ENCODE results near the gene SHROOM2. TPM values are rescaled to one million over a fixed set of nuclear protein-coding genes. Genes with fewer than 3 reads are reported as not detected.

The SHROOM2 gene
- total RNA-seq, 1 experiment from 2014 or later = 13.9 TPM

DNA sequence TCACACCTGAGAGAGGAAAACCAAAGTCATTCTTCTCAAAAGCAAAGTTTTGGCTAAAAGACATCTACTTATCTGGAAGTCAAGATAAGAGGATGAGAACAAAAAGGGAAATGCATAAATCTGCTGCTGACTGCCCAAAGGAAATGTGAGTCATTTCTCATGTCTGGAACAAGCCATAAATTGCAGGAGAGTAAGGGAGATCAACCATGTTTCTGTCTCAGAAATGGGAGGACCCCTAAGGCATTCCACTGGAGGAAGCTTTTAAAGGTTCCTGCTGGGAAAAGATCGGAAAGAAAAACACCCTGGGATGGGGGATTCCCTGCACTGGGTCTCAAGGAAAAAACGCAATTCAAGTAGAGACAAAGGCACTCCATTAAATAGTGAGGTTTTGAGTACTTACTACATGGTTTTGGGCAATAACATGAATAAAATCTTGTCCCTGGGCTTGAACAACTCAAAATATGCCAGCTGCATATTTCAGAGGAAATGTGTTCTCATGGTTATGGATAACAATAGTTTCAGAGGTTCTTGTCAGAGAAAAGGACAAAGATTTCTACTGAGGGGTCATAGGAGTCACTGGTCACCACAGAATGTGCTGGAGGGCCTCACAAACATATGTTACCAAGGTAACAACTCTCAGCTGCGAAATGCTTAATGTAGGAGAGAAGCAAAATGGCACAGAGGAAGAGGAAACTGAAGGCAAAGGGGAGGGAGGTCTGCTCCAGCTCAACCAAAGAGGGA is 39.9 kb upstream of the SHROOM2 start:
- no peaks in the 10 kb centered on the region for H3K27me3 Mint-ChIP-seq (ENCODE audit: low read depth)
- no peak overlapping the region for H4K91ac ChIP-seq (ENCODE audit: insufficient read length, low read depth, low read length)
- no peak overlapping the region for H3K9ac ChIP-seq (ENCODE audit: extremely low read depth, insufficient read length, low read length)
- no peak overlapping the region for H4K5ac ChIP-seq (ENCODE audit: insufficient read length, low read depth, low read length)
- no peak overlapping the region for H2BK12ac ChIP-seq (ENCODE audit: insufficient read length, low read depth, low read length)
- no peaks in the 10 kb centered on the region for H3K9me3 ChIP-seq (ENCODE audit: control insufficient read depth, low read depth, low read length)
- H3K18ac ChIP-seq (ENCODE audit: insufficient read length, low read depth, low read length) = peak overlapping the region; percentile 48
- peaks cover 9 to 34% of the 10 kb centered on the region in 2 experiments for H3K9me3 Mint-ChIP-seq
- no peak overlapping the region for H3K4ac ChIP-seq (ENCODE audit: low read depth, low read length)
- no peaks in the 10 kb centered on the region for H3K27me3 ChIP-seq (ENCODE audit: insufficient read depth, low read length)
- peaks cover 12 to 25% (median 18%) of the 10 kb centered on the region in 3 experiments for H3K36me3 Mint-ChIP-seq (ENCODE audit: insufficient read depth in 1 of 3, low read depth in 3 of 3)
- peak overlapping the region in 1 of 3 experiments; percentile 71; a peak in 2 of 7 replicates for H3K27ac Mint-ChIP-seq
- no peak overlapping the region for H3K4me2 ChIP-seq (ENCODE audit: insufficient read depth, insufficient read length, low read length)
- H2BK5ac ChIP-seq (ENCODE audit: insufficient read length, low read length) = no peak overlapping the region
- no peak overlapping the region for H3K14ac ChIP-seq (ENCODE audit: insufficient read depth, low read length)
- H3K56ac ChIP-seq (ENCODE audit: insufficient read length, low read depth, low read length) = no peak overlapping the region
- peak overlapping the region; percentile 44 for H2BK120ac ChIP-seq (ENCODE audit: low read depth, low read length, poor library complexity, severe bottlenecking)
- no peaks in the 10 kb centered on the region for H3K23me2 ChIP-seq (ENCODE audit: insufficient read length, low read depth, low read length, poor library complexity, severe bottlenecking)
- H2BK15ac ChIP-seq (ENCODE audit: low read depth, low read length) = no peak overlapping the region
- no peaks in the 10 kb centered on the region for H4K20me1 ChIP-seq (ENCODE audit: control insufficient read depth, insufficient read depth, insufficient read length)
- TF ChIP-seq, protein P1, sequence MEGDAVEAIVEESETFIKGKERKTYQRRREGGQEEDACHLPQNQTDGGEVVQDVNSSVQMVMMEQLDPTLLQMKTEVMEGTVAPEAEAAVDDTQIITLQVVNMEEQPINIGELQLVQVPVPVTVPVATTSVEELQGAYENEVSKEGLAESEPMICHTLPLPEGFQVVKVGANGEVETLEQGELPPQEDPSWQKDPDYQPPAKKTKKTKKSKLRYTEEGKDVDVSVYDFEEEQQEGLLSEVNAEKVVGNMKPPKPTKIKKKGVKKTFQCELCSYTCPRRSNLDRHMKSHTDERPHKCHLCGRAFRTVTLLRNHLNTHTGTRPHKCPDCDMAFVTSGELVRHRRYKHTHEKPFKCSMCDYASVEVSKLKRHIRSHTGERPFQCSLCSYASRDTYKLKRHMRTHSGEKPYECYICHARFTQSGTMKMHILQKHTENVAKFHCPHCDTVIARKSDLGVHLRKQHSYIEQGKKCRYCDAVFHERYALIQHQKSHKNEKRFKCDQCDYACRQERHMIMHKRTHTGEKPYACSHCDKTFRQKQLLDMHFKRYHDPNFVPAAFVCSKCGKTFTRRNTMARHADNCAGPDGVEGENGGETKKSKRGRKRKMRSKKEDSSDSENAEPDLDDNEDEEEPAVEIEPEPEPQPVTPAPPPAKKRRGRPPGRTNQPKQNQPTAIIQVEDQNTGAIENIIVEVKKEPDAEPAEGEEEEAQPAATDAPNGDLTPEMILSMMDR (conservative IDR thresholded peaks at IDR 0.05) = no peak
- H2BK20ac ChIP-seq (ENCODE audit: low read depth, low read length, poor library complexity, severe bottlenecking) = no peak overlapping the region
- peaks cover 9 to 11% of the 10 kb centered on the region in 2 experiments for H3K4me1 Mint-ChIP-seq
- H3K4me1 ChIP-seq (ENCODE audit: insufficient read depth, low read length) = 0 out of 2 replicates have a peak, but pooled peaks cover 2% of the 10 kb centered on the region
- no peak overlapping the region for H3T11ph ChIP-seq (ENCODE audit: low read length)
- no CpG with 5 or more reads among the region's 3 CpGs for whole genome bisulfite sequencing (ENCODE audit: extremely low coverage, insufficient read length, low lambda C conversion rate)
- no peak overlapping the region for H2AK5ac ChIP-seq (ENCODE audit: insufficient read length, low read length)
- H3K4me3 Mint-ChIP-seq = no peak overlapping the region
- H3K79me2 ChIP-seq (ENCODE audit: insufficient read depth, low read length) = no peaks in the 10 kb centered on the region
- no peak overlapping the region for H4K8ac ChIP-seq (replicated peaks; ENCODE audit: insufficient read length, low read depth, low read length)
- no peaks in the 10 kb centered on the region for H3K79me1 ChIP-seq (ENCODE audit: insufficient read depth, low read depth, low read length, poor library complexity, severe bottlenecking)
- H3K23ac ChIP-seq (ENCODE audit: insufficient read length, low read depth, low read length) = no peak overlapping the region
- no peak overlapping the region for H3K27ac ChIP-seq (ENCODE audit: insufficient read length, low read depth, low read length)
- H2AFZ ChIP-seq (ENCODE audit: low read length) = no peak overlapping the region
- DNase-seq = no peak
